Heart right ventricle (tissue), 16 donors: ENCODE data around the gene EIF4E2. TPM values are rescaled to one million over a fixed set of nuclear protein-coding genes. Genes with fewer than 3 reads are reported as not detected.

Source experiments
- ATAC-seq, 8 donors: fragments of 200-7000 bp; cut with Tn5 transposase; one replicate each; pipeline ENCODE4 v1.9.1; 2020; ENCODE audit warnings: mild to moderate bottlenecking in 8 of 8, moderate library complexity in 8 of 8, moderate number of reproducible peaks in 1 of 8
- DNase-seq, 2 donors: peaks; one replicate each; pipeline ENCODE4 v3.0.0-alpha.2; 2020
- H3K27ac ChIP-seq, 10 donors: fragments of 200-600 bp; sonication (generic) in 2 of 10; one replicate each; pipeline versions ENCODE4 v1.5.0 to v1.8.0; 2020 to 2022; ENCODE audit warnings: mild to moderate bottlenecking in 3 of 10
- H3K27me3 ChIP-seq, 7 donors: fragments of 200-600 bp; one replicate each; pipeline ENCODE4 v1.8.0; 2021 to 2022; ENCODE audit warnings: mild to moderate bottlenecking in 2 of 7
- H3K36me3 ChIP-seq, 9 donors: fragments of 200-600 bp; sonication (generic) in 1 of 9; one replicate each; pipeline versions ENCODE4 v1.5.0 to v1.8.0; 2020 to 2022; ENCODE audit warnings: mild to moderate bottlenecking in 2 of 9
- H3K4me1 ChIP-seq, 9 donors: fragments of 200-600 bp; sonication (generic) in 1 of 9; one replicate each; pipeline versions ENCODE4 v1.5.0 to v1.8.0; 2020 to 2022; ENCODE audit warnings: mild to moderate bottlenecking in 4 of 9
- H3K4me3 ChIP-seq, 10 donors: fragments of 200-600 bp; sonication (generic) in 2 of 10; one replicate each; pipeline versions ENCODE4 v1.5.0 to v1.8.0; 2020 to 2022; ENCODE audit warnings: mild to moderate bottlenecking in 7 of 10, moderate library complexity in 2 of 10
- H3K9me3 ChIP-seq, 11 donors: fragments of 200-600 bp in 10 of 11; sonication (generic) in 2 of 11; one replicate each; pipeline versions ENCODE4 v1.5.0 to v1.8.0; 2013 to 2022; ENCODE audit warnings: mild to moderate bottlenecking in 2 of 11, control low read depth in 1 of 11, moderate library complexity in 1 of 11
- WGBS, 2 donors: extraction: QIAGEN DNeasy Blood & Tissue Kit; methylation state at CpG; one replicate each; pipeline ENCODE4 v1.1.7; 2013; ENCODE audit warnings: inconsistent platforms in 1 of 2; 5-methylcytosine and 5-hydroxymethylcytosine counted together
- intact Hi-C, 10 donors: fragments of 100-400 bp; cut with DNase I; formaldehyde crosslinking; loops; one replicate each; pipeline versions ENCODE4 v1.11.1 to v1.14.2; 2022
- polyA plus RNA-seq, 2 donors: library from polyadenylated mRNA; stranded (reverse); fragments of 200-250 nt; gene quantifications; one replicate each; pipeline ENCODE4 v1.2.3, GENCODE V29; 2013
- total RNA-seq, 10 donors: library from RNA; stranded (reverse); fragmentation: NEBNext Ultra II Directional in 3 of 10; extraction: Animal tissue kit (Norgen Biotek cat#: 25700) in 3 of 10; gene quantifications; one replicate each; pipeline versions ENCODE4 v1.2.1 to v1.2.4, GENCODE V29; 2021 to 2023
- TF ChIP-seq, protein P1 (sequence below), 9 donors: fragments of 200-600 bp; sonication (generic) in 2 of 9; IDR thresholded peaks; one replicate each; pipeline versions ENCODE4 v1.5.0 to v1.8.0; 2021 to 2022; ENCODE audit warnings: antibody characterized with exemption in 9 of 9, mild to moderate bottlenecking in 5 of 9, moderate library complexity in 1 of 9
- donor health status: Arrhythmogenic right ventricular cardiomyopathy.
- donor health status: ischemic (EF 13 %, LVEDD 7.1; RV severe dilation, severe dysfunction).
- donor health status: healthy with polysubstance abuse.
- donor health status: DM: no; HTN: yes; CAD: no.
- donor health status: DM: no; HTN: no; CAD: no.
- donor health status: ischemic (EF 25% LVEDD 6.9; RV normal size, moderate dysfunction).
- donor health status: ischemic (EF 25% LVEDD 5.7; RV mildly dilated, moderate dysfunction).
- donor health status: healthy.
- donor health status: DM: yes; HTN: yes; CAD: no.
- donor health status: Ischemic cardiomyopathy.
- donor health status: ischemic (EF 35%, LVEDD 5.7; RV mildly dilated, moderate dysfunction).
- donor health status: nonischemic (EF 11% LVEDD 7.7; RV severe dilation, severe dysfunction).
- donor health status: DM: yes; HTN: yes; CAD: no.
- donor health status: PGD.
- donor health status: ischemic (EF 29% LVEDD 5.4; RV normal size, mild dysfunction).
- donor health status: nonischemic (EF 23%, LVEDD 6.1; RV moderate dilation, normal function).

The EIF4E2 gene
- total and polyA plus RNA-seq, 12 donors: 30.3 to 58.1 (median 40.2) TPM

DNA sequence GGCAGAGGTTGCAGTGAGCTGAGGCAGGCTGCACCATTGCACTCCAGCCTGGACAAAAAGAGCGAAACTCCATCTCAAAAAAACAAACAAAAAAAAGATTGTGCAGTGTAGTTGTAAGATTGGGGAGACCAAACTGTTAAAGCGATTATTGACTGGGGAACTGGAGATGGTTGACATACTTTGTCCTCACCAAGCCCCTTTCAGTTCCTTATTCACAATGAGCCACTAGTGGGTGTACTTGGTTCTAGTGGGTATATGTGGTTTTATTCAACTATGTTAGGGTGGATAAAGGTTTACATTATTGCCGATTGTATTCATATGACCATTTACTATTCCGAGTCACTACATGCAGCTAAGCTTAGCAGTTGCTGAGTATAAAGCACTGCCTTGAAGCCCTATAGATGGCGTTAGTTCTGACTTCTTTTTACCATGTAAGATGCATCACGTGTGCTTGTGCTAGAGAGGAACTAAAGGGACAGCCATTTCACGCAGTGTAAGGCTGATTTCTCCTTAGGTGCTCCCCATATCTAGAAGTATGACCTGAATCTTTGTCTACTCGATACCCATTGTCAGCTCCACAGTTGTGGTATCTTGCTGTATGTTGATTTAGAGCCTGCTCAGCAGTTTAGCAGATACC, 12.1 kb downstream of the EIF4E2 start:
- TF ChIP-seq, protein P1, sequence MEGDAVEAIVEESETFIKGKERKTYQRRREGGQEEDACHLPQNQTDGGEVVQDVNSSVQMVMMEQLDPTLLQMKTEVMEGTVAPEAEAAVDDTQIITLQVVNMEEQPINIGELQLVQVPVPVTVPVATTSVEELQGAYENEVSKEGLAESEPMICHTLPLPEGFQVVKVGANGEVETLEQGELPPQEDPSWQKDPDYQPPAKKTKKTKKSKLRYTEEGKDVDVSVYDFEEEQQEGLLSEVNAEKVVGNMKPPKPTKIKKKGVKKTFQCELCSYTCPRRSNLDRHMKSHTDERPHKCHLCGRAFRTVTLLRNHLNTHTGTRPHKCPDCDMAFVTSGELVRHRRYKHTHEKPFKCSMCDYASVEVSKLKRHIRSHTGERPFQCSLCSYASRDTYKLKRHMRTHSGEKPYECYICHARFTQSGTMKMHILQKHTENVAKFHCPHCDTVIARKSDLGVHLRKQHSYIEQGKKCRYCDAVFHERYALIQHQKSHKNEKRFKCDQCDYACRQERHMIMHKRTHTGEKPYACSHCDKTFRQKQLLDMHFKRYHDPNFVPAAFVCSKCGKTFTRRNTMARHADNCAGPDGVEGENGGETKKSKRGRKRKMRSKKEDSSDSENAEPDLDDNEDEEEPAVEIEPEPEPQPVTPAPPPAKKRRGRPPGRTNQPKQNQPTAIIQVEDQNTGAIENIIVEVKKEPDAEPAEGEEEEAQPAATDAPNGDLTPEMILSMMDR (IDR thresholded peaks at IDR 0.05): no peak

DNA sequence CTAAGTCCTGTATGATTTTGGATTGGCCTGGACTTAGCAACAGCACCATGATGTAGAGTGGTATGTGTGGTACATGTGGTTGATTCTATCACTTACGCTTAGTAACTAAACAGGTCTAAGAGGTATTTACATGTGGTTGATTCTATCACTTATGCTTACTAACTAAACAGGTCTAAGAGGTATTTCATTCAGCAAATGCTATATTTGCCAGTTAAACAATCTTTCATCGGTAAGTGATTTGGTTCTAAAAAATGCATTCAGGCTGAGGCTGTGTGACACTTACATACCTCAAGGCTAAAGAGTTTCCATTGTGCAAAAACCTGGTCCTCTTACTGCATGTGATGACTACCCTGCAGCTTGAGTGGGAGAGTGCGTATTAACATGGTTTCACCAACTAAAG, 13.1 kb downstream of the EIF4E2 start:
- no peak for ATAC-seq
- WGBS, 2 donors: 44 to 65% methylated on average over 3 of the region's 3 CpGs

More for the DNA sequence above, 12.1 kb downstream of the EIF4E2 start:
- Histone ChIP-seq H3K27ac (no peak overlapping the region), H3K4me3 (no peak overlapping the region), H3K27me3 (no peaks in the 10 kb centered on the region), H3K36me3 (peaks cover 5 to 100% (median 70%) of the 10 kb centered on the region in 9 donors), H3K9me3 (no peaks in the 10 kb centered on the region), H3K4me1 (peaks cover 0 to 4% (median 2%) of the 10 kb centered on the region in 9 donors)
- 85 to 90% methylated on average over 8 of the region's 8 CpGs for WGBS, 2 donors
- intact Hi-C loops: no loop called here
- DNase-seq (no peak), ATAC-seq (no peak)

DNA sequence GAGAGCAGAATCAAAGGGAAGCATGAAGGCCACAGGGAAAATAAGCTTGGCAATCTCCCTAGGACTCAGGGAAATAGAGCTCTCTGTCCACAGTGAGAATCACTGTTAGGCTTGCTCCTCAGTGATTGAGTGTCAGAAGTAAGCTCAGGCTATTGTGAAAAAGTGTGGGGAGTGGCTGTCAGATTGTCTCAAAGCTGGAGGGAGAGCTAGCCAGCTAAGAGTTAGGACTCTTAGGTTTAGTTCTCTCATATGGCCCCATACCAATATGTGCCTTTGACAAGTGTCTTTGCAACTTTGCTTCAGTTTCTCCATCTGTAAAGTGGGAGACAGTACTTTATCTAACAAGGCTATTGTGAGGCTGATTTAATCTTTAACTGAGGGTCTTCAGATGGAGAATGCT, 17.2 kb downstream of the EIF4E2 start:
- no peak for ATAC-seq
- no peaks in the 10 kb centered on the region for H3K9me3 ChIP-seq
- no peak for DNase-seq
- H3K27me3 ChIP-seq: no peaks in the 10 kb centered on the region
- H3K36me3 ChIP-seq: peaks cover 5 to 100% (median 78%) of the 10 kb centered on the region in 9 donors
- H3K27ac ChIP-seq: no peak overlapping the region
- H3K4me3 ChIP-seq: no peak overlapping the region
- TF ChIP-seq, protein P1 (IDR thresholded peaks at IDR 0.05): no peak
- intact Hi-C loops: no loop called here
- peaks cover 0 to 16% (median 8%) of the 10 kb centered on the region in 9 donors for H3K4me1 ChIP-seq

More for the DNA sequence above, 13.1 kb downstream of the EIF4E2 start:
- Histone ChIP-seq H3K27ac (no peak overlapping the region), H3K4me3 (no peak overlapping the region), H3K9me3 (no peaks in the 10 kb centered on the region), H3K36me3 (peaks cover 5 to 100% (median 61%) of the 10 kb centered on the region in 9 donors), H3K4me1 (peaks cover 0 to 14% (median 8%) of the 10 kb centered on the region in 9 donors), H3K27me3 (no peaks in the 10 kb centered on the region)
- intact Hi-C loops: no loop called here
- no peak for DNase-seq
- TF ChIP-seq, protein P1 (IDR thresholded peaks at IDR 0.05): no peak

DNA sequence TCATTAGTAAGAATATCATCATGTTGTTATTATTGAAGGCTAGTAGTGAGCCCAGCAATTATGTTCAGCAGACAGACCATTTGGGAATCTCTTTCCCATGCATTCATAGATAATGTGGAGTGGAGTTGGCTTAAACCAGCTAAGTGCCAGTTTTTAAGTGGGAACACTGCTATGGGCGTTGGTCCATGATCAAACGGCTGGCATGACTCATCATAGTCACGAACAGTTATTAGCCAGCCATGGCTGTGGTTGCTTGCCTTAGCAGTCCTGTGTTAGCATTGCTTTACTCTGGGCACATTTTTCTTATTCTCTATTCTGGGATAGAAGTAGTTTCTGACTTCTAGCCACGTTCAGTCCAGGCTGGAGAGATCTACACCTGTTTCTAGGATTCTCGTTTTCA, 17.7 kb downstream of the EIF4E2 start:
- peak in 1 of 2 donors; percentile 31 for DNase-seq
- TF ChIP-seq, protein P1 (IDR thresholded peaks at IDR 0.05): no peak
- peak; percentile 49 to 87 (median 76) for ATAC-seq
- no peaks in the 10 kb centered on the region for H3K9me3 ChIP-seq
- no peaks in the 10 kb centered on the region for H3K27me3 ChIP-seq
- peaks cover 0 to 16% (median 8%) of the 10 kb centered on the region in 9 donors for H3K4me1 ChIP-seq
- H3K36me3 ChIP-seq: peaks cover 5 to 100% (median 83%) of the 10 kb centered on the region in 9 donors
- H3K27ac ChIP-seq: no peak overlapping the region
- 61% methylated on average over 5 of the region's 5 CpGs for WGBS, 2 donors
- H3K4me3 ChIP-seq: no peak overlapping the region
- intact Hi-C loops: no loop called here
